Right lung (tissue), 10 donors: Measurements from ENCODE around the gene OR6B2. TPM values are rescaled to one million over a fixed set of nuclear protein-coding genes. Genes with fewer than 3 reads are reported as not detected.
"Not testable (repeated sequence)": the region's sequence is repeated elsewhere in the genome, so short reads cannot be mapped to it uniquely, and the experiment has no call there.

Experiments used
- DNase-seq, 2 donors: peaks; one replicate each; pipeline ENCODE4 v3.0.0-alpha.2; 2013
- long read RNA-seq, 8 donors: transcript quantifications; one replicate each; lab custom pipeline, GENCODE V29; 2026
- polyA plus RNA-seq, 5 donors: library from polyadenylated mRNA; unstranded; fragments of 120-200 nt; gene quantifications; one replicate each; pipeline versions ENCODE4 v1.2.1 to v1.2.3, GENCODE V29; 2013; ENCODE audit warnings: inconsistent platforms in 1 of 5, low replicate concordance in 1 of 5; ENCODE audit not compliant: insufficient read length in 5 of 5, insufficient read depth in 1 of 5

Gene OR6B2
- polyA plus RNA-seq, result not detected
- long read RNA-seq, donor 1, result 0 reads
- long read RNA-seq, donor 2, result 0 reads
- long read RNA-seq, donor 3, result 0 reads
- long read RNA-seq, donor 4, result 0 reads
- long read RNA-seq, donor 5, result 0 reads
- long read RNA-seq, donor 6, result 0 reads
- long read RNA-seq, donor 7, result 0 reads
- long read RNA-seq, donor 8, result 0 reads

DNA sequence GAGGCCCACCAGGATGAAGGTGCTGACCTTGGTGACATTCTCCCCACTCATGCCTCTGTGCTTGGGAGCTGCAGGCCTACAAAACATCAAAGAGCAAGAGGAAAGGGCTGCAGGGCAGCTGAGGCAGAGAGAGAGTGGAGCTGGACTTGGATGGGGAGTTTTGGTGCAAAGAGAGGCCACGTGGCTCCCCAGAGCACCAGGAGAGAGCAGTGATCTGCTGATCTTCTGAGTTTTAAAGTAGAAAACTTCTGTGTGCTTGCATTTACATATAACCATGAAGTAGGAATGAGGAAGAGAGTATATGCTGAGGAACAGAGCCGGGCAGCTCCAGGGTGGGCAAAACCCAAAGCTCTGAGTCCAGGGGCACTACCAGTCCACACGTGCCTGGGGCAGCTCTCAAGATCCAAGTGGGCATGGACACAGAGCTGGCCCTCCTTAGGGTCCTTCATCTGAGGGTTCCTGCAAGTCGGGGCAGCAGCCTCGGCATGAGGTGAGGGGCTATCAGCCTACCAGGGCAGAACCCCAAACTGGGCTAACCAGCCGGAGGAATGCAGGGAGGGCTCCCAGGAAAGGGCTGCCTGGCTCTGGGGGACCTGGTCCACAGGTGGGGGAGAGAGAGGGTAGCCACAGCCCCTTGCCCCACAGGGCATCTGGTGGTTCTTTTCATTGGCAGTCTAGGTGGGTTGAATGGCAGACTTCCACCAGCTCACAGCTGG lies at the start of gene OR6B2:
OR6B2 (minus strand) TSS at position 51 of the 716 bp plus-strand sequence; CDS start at position 51, 0 bp downstream.
- DNase-seq, result no peak

DNA sequence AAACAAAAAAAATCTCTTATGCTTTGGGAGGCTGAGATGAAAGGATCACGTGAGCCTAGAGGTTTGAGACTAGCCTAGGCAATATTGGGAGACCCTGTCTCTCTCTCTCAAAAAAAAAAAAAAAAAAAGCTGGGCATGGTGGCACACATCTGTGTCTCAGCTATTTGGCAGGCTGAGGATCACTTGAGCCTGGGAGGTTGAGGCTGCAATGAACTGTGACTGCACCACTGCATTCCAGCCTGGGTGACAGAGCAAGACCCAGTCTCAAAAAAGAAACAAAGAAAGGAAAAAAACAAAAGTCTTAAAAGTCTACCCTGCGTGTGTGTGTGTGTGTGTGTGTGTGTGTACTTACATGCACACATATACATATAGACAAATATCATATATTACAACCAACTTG lies 48.4 kb upstream of the OR6B2 start:
- DNase-seq, result no peak

DNA sequence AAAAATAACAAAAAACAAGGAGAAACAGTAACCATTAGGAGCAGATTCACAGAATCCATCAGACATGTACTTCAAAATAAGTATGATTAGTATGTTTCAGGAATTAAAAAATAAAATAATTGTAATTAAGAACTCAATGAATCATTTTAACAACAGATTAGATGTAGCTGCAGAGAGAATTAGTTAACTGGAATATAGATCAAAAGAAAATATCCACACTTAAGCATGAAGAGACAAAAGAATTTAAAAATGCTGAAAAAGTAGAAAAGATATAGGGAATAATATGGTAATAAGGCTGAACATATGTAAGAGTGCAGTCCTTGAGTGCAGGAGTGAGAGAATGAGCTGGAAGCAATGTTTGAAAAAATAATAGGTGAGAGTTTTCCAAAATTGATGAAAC lies 47.2 kb upstream of the OR6B2 start:
- DNase-seq, result no peak

DNA sequence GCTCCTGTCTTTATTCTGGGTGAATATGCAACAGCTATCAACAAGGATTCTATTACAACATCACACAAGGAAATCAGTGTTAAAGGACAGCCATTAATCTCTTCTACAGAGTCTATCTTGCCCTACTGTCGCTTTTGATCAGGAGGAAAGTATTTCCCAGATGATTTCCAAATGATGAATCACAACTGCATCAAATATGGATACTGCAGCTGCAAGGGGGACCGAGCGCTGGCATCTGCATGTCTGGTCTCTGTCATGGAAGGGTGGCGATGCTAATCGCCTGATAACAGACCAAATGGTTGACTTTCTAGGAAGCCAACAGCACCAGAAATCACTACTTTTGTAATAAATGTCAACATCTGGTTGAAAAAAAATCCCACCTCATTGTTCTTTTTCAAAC lies 44.3 kb upstream of the OR6B2 start:
- DNase-seq, result no peak

DNA sequence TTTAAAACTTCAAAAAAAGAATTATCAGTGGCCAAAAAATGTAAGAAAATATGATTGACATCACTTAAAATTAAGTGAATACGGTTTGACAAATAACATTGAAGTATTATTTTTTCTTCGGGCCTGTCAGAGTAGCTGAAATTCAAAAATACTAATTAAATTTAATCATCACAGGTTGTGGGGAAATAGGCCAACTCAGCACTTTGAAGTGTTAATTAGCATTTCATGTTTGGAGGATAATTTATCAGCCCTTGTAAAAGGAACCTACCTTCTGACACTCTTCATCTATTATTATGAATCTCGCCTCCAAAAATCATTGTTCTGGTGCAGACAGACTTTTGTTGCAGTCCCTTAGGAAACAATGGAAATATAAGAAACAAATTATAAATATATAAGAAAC lies 40.7 kb upstream of the OR6B2 start:
- DNase-seq, result no peak

DNA sequence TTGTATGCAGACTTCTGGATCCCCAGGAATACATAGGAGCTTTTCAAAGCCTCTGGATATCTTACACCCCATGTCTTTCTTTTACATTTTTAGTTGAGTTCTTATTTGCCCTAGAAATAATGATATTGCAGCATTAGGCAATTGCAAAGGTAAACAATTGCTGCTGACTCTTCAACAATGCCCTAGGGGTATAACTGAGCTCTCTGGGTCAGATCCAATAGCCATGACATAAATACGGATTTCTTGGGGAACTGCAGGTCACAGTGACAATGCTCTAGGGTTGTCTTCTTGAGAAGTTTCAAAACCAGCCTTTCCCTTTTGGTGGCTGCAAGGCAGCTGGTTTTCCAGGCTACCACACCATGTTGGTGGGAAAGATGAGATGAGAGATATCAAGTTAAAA lies 39.6 kb upstream of the OR6B2 start:
- DNase-seq, result no peak

DNA sequence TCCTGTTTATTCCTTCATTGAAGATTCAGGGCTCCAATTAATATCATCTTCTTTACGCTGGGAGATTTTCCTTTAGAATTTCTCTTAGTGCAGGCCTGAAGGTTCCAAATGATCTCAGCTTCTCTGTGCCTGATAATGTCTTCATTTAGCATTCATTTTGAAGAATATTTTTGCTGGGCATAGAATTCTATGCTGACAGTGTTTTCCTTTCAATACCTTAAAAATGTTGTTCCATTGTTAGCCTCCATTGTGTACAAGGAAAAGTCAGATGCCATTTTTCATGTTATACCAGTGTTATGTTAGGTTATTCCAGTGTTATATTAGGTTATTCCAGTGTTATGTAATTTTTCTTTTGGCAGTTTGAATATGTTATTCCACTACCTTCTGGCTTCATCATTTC lies 38.0 kb upstream of the OR6B2 start:
- no peak for DNase-seq

DNA sequence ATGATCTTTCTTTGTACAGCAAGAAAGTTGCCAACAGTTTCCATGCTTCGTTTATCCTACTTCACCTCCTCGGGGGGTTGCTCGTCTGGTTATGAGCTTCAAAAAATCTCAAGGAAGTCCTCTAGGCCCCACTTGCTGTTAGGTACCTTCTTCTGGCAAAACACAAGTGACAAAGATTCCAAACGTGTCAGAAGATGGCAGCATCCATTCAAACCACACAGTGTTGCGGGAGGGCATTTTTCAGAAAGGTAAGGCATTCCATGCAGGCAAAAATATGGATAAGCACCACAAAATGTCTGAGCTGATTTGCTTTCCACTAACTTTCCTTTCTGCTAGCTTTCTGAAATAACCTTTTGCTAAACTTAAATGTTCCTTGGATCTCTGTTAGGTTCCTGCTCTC lies 36.3 kb upstream of the OR6B2 start:
- no peak for DNase-seq

DNA sequence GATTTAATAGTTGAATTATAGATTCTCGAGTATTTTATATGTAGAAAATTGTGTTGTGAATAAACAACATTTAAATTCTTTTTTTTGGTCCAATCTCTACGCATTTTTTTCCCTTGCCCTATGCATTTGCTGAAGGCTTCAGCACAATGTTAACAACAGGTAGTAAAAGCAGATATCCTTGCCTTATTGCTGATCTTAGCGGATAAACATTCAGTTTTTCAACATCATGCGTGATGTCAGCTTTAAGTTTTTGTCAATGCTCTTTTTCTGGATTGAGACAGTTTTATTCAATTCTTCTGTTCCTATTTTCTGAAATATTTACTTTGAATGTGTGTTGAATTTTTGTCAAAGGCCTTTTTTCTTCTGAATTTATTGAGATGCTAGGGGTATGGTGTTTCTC lies 34.7 kb upstream of the OR6B2 start:
- no peak for DNase-seq

DNA sequence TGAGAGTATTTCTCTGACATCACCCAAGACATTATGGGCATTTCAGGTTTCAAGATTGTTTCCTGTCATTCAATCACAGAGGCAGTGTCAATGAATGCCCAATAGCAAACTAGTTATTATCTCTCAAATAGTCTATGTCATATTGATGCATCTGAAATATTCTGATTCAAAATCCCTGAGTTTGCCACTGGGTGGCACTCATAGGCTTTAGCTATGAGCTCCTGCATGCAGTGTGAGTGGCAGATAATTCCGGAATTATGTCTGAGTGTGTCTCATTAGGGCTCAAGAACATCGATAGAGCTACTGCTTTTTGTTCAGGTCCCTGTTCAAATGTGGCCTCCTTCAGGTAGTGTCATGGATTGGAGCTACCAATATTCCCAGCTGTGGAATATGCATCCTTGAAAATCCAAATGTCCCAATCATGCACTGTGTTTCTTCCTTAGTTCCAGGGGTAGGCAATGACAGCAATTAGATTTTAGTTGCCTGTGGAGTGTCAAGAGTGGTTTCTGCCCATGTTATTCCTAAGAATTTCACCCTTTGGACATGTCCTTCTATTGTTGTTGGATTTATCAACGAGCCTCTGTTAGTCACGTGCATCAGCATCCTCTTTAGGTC lies 30.9 kb upstream of the OR6B2 start:
- peak; percentile 9 to 23 for DNase-seq

DNA sequence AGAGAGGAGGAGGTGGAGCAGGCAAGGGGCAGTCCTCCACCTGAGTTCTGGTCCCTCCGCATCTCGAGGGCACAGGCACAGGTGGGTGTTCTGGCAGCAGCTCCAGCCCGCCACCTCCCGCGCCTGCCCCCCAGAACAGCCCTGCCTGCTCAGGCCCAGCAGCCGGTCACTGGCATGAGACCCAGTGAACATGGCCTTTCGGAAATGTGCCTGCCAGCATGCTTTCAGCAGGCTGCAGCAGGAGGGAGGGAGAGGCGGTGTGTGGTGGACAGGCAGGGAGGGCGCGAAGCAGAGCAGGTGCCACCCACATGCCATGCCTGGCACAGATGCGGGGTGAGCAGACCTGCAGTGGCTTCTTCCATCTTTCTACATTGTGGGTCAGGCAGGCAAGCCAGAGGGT lies 26.4 kb upstream of the OR6B2 start:
- DNase-seq, result no peak

DNA sequence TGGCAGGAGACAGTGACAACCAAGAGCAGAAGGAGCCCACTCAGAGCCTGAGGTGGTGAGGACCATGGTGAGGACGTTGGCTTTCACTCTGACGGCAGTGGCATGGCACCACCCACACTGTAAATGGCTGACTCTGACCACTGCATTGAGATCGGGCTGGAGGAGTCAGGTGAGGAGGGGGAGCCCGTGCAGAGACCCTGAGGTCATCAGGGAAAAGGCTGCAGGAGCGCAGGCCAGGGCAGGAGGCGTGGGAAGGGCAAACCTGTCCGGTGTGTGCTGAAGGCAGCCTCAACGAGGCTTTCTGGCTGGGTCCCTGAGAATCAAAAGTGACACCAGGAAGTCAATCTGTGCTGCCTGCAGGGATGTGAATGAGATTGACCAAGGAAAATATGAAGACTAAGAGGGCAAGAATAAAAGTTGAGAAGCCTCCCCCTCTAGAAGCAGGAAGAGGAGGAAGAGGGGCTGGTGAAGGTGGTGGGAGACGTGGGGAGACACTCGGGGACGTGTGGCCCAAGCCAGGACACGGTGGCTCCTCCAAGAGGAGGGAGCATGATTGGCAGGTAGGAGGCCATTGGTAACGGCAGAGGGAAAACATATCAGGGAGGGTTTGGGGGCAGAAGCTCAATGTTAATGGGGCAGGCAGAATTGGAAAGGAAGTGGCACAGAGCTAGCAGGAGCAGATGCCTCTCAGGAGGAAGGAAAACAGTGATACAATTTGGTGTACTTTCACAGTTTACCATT lies 25.1 kb upstream of the OR6B2 start:
- no peak for DNase-seq

DNA sequence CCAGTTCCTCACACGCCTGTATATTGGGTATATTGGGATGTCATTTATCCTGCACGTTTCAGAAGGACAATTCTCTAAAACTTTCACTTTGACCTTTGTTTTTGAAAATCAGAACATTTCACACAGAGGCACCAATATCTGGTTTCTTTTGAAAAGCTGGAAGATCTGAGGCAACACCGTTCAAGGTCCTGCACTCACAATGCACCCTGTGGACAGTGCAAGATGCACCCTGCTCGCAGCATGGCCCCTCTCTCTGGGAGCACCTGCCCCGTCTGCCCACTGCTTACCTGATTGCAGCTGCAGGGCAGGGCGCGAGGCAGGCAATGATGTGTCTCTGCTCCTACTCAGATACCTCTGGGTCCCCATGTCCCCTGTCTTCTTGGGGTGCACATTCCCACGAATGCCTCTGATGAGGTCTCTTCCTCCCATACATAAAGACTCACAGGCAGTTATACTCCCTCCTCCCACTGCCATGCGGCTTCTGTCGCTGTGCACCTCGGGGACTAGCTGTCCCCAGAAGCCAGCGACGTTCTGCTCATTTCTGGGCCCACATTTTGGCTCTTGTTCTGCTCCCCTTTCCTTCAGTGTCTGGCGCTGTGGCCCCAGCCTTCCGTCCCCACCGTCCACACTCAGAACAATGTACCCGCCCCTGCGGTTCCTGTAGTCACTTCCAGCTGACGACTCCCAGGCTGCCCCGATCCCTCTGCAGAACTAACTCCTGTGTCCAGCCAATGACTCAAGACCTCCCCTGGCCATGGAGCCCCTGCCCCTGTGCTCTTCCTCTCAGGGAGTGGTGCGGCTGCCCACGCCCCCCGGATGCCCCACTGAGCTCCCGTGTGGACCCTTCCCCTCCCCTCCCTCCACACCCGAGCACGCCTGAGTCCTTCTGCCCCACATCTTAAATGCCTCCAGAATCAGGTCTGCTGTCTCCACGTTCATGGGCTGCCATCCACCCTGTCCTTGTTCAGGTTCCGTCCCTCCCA lies 23.2 kb upstream of the OR6B2 start, which contains the start of gene OR6B3:
OR6B3 (minus strand) TSS at position 349 of the 983 bp plus-strand sequence.
- no peak for DNase-seq

DNA sequence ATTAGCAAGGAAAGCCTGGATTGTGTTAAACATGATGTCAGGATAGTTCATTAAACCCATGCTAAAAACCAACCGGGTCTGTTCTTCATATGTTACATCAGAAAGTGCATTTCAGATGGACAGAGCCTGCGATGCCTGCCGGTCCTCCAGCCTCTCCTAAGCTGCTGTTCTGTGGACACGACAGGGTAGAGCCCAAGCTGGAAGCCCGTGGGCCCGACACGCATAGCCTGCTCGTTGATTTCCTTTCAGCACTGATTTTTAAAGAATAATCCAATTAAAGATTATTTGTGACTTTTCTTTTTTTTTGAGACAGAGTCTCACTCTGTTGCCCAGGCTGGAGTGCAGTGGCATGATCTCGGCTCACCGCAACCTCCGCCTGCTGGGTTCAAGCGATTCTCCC lies 22.3 kb upstream of the OR6B2 start:
- DNase-seq, result no peak

DNA sequence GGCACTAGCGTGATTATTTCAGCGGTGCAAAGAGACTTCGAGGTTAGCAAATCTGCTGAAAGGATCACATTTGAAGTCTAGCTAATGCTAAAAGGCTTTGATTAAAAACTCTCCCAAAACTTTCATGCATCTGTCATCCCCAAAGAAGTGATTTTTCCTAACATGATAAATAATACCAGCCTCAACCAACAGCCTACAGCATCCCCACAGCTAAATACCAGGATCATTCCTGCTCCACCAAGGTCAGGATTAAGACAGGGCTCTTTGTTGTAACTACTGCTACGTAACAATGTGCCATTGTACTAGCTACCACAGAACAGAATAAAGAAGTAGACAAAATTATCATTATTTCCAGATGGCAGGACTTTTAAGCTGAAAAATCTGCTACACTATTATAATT lies 21.5 kb upstream of the OR6B2 start:
- no peak for DNase-seq

DNA sequence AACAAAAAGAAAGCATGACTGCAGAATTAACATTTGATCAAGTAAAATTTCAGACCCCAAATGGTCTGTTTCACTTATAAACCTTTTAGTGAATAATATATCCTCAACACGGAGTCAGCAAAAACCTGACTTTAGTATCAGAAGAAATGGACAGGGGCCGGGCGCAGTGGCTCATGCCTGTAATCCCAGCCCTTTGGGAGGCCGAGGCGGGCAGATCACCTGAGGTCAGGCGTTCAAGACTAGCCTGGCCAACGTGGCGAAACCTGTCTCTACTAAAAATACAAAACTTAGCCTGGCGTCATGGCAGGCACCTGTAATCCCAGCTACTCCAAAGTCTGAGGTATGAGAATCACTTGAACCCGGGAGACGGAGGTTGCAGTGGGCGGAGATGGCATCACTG lies 20.0 kb upstream of the OR6B2 start:
- DNase-seq, result no peak

DNA sequence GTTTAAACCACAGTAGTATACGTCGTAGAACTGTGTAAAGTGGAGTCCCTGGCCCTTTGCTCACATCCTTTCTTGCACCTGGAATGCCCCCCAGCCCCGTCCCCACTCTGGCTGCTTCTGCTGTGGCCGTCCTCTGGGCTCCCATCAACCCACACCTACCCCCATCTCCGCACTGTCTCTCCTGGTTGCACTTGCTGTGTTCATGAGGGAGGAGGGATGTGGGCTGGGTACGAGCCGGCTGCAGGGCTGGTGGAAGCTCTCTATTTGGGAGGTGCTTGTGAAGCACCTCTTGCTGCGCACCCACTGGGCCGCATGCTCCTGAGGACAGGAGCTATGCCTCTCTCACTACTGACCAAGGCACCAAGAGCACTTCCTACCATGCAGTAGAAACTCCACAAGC lies 18.0 kb upstream of the OR6B2 start:
- DNase-seq, result no peak

DNA sequence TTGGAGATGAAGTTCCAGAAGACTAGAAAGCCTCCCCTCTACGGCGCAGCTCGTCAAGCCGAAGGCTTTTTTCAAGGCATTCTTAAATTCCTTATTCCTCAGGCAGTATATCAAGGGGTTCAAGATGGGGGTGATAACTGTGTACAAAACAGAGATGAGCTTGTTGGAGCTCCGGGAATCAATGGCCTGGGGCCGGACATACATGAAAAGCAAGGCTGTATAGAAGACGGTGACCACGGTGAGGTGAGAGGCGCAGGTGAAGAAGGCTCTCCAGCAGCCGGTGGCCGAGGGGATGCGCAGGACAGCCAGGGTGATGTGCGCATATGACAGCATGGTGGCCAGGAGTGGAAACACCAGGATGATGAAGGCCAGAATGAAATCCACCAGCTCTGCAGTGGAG lies 14.9 kb upstream of the OR6B2 start:
- DNase-seq, result no peak

DNA sequence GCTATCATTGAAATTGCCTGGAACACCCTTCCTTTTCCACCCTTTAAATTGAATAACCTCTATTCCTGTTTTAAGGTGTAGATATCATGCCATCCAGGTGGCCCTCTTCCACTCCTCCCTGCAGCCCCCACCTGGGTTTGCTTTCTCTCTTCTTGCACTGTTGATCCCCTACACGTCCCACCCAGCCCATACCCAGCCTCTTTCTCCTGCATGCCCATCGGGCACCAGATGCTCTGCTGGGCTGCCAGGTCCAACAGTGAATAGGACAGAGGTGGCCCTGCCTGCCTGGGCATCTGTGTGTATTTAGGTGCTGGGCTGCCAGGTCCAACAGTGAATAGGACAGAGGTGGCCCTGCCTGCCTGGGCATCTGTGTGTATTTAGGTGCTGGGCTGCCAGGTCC lies 13.9 kb upstream of the OR6B2 start:
- not testable (repeated sequence) for DNase-seq

DNA sequence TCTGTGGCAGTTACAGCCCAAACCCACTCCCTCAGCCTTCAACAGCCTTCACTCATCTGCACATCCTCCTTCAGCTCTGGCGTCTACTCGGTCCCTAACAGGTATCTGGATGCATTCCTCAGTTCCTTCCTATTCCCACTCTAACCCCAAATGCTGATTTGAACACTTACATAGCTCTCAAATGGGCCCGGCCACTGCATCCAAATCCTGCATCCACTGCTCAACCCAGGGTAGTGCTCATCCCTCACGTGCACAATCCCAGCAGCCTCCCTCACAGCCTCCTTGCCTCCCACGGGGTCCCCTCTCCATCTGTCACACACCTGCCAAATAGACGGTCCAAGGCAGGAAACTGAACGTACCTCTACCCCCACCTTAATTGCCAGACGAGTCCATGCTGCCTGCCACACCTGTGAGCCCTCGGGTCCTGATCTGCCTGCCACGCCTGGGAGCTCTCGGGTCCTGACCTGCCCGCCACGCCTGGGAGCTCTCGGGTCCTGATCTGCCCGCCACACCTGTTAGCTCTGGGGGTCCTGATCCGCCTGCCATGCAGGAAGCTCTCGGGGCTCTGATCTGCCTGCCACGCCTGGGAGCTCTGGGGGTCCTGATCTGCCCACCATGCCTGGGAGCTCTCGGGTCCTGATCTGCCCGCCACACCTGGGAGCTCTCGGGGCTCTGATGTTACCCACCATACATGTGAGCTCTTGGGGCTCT lies 13.2 kb upstream of the OR6B2 start:
- DNase-seq, result no peak

DNA sequence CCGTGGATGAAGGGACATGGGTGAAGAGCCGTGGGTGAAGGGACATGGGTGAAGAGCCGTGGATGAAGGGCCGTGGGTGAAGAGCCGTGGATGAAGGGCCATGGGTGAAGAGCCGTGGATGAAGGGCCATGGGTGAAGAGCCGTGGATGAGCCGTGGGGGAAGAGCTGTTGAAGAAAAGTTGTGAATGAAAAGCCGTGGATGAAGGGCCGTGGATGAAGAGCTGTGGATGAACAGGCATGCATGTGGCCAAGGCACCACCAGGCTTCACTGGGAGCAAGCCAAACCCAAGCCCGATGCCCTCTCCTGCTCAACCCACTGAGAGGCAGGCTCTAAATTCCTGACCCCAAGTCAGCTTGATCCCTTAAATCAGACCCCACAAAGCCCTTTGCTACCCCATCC lies 12.5 kb upstream of the OR6B2 start:
- DNase-seq, result no peak
